H9 (cell line): ENCODE results near the gene EML1. TPM values are rescaled to one million over a fixed set of nuclear protein-coding genes. Genes with fewer than 3 reads are reported as not detected.
A peak's percentile ranks its signal among the peaks of the same experiment; 100 is the strongest.

Experiments
- DNase-seq: peaks from one replicate; pipeline ENCODE4 v3.0.0-alpha.2; 2017
- H2AFZ ChIP-seq: one replicate; pipeline ENCODE4 v1.6.1; 2013; ENCODE audit warnings: mild to moderate bottlenecking, low read length, control low read depth, moderate library complexity
- H2AK5ac ChIP-seq: 2 replicates; pipeline ENCODE4 v1.6.1; 2013; ENCODE audit warnings: low read length, control low read depth, mixed read lengths; ENCODE audit not compliant: insufficient read length
- H2BK120ac ChIP-seq: one replicate; pipeline ENCODE4 v1.6.1; 2013; ENCODE audit warnings: low read depth, mild to moderate bottlenecking, low read length, control low read depth, inconsistent platforms; ENCODE audit not compliant: poor library complexity, severe bottlenecking
- H2BK12ac ChIP-seq: 2 replicates; pipeline ENCODE4 v1.6.1; 2013; ENCODE audit warnings: low read length, control low read depth, mixed read lengths, low read depth; ENCODE audit not compliant: insufficient read length
- H2BK15ac ChIP-seq: 2 replicates; pipeline ENCODE4 v1.6.1; 2013; ENCODE audit warnings: low read depth, low read length, control low read depth
- H2BK20ac ChIP-seq: one replicate; pipeline ENCODE4 v1.6.1; 2013; ENCODE audit warnings: low read depth, mild to moderate bottlenecking, low read length, control low read depth, inconsistent platforms; ENCODE audit not compliant: poor library complexity, severe bottlenecking
- H2BK5ac ChIP-seq: 2 replicates; pipeline ENCODE4 v1.6.1; 2013; ENCODE audit warnings: low read length, control low read depth, mixed read lengths; ENCODE audit not compliant: insufficient read length
- H3K14ac ChIP-seq: 2 replicates; pipeline ENCODE4 v1.6.1; 2013; ENCODE audit warnings: low read length, control low read depth; ENCODE audit not compliant: insufficient read depth
- H3K18ac ChIP-seq: 2 replicates; pipeline ENCODE4 v1.6.1; 2013; ENCODE audit warnings: low read depth, mild to moderate bottlenecking, mixed read lengths, low read length, control low read depth; ENCODE audit not compliant: insufficient read length
- H3K23ac ChIP-seq: 2 replicates; pipeline ENCODE4 v1.6.1; 2013; ENCODE audit warnings: low read length, control low read depth, mixed read lengths, low read depth; ENCODE audit not compliant: insufficient read length
- H3K23me2 ChIP-seq: 2 replicates; pipeline ENCODE4 v1.6.1; 2013; ENCODE audit warnings: low read depth, mild to moderate bottlenecking, mixed read lengths, low read length, control low read depth; ENCODE audit not compliant: insufficient read length, poor library complexity, severe bottlenecking
- H3K27ac ChIP-seq: 2 replicates; pipeline ENCODE4 v1.5.1; 2013; ENCODE audit warnings: low read length, control low read depth, mixed read lengths, low read depth; ENCODE audit not compliant: insufficient read length
- H3K27me3 ChIP-seq: 2 replicates; pipeline ENCODE4 v1.6.1; 2013; ENCODE audit warnings: low read length, control low read depth, inconsistent platforms; ENCODE audit not compliant: insufficient read depth
- H3K4ac ChIP-seq: 2 replicates; pipeline ENCODE4 v1.6.1; 2013; ENCODE audit warnings: low read depth, mild to moderate bottlenecking, control low read depth, inconsistent platforms, low read length, moderate library complexity
- H3K4me1 ChIP-seq: 2 replicates; pipeline ENCODE4 v1.6.1; 2013; ENCODE audit warnings: low read length, control low read depth, inconsistent platforms; ENCODE audit not compliant: insufficient read depth
- H3K4me2 ChIP-seq: 2 replicates; pipeline ENCODE4 v1.6.1; 2013; ENCODE audit warnings: low read length, control low read depth, mixed read lengths; ENCODE audit not compliant: insufficient read length, insufficient read depth
- H3K56ac ChIP-seq: 2 replicates; pipeline ENCODE4 v1.6.1; 2013; ENCODE audit warnings: low read depth, mild to moderate bottlenecking, mixed read lengths, low read length, control low read depth; ENCODE audit not compliant: insufficient read length
- H3K79me1 ChIP-seq: 2 replicates; pipeline ENCODE4 v1.6.1; 2013; ENCODE audit warnings: low read depth, mild to moderate bottlenecking, moderate library complexity, low read length, control low read depth, inconsistent platforms; ENCODE audit not compliant: insufficient read depth, poor library complexity, severe bottlenecking
- H3K79me2 ChIP-seq: 2 replicates; pipeline ENCODE4 v1.6.1; 2013; ENCODE audit warnings: low read length, control low read depth, inconsistent platforms; ENCODE audit not compliant: insufficient read depth
- H3K9ac ChIP-seq: 2 replicates; pipeline ENCODE4 v1.6.1; 2013; ENCODE audit warnings: low read length, control low read depth, mixed read lengths; ENCODE audit not compliant: insufficient read length; ENCODE audit errors: extremely low read depth
- H3K9me3 ChIP-seq: one replicate; pipeline ENCODE4 v1.6.1; 2013; ENCODE audit warnings: low read depth, low read length, inconsistent platforms; ENCODE audit not compliant: control insufficient read depth
- H3T11ph ChIP-seq: one replicate; pipeline ENCODE4 v1.6.1; 2013; ENCODE audit warnings: mild to moderate bottlenecking, low read length, control low read depth, inconsistent platforms
- H4K20me1 ChIP-seq: one replicate; pipeline ENCODE4 v1.6.1; 2013; ENCODE audit not compliant: control insufficient read depth, insufficient read length, insufficient read depth
- H4K5ac ChIP-seq: 2 replicates; pipeline ENCODE4 v1.6.1; 2013; ENCODE audit warnings: low read depth, mild to moderate bottlenecking, mixed read lengths, low read length, control low read depth; ENCODE audit not compliant: insufficient read length
- H4K8ac ChIP-seq: replicated peaks from 2 replicates; pipeline ENCODE4 v1.6.1; 2013; ENCODE audit warnings: low read length, control low read depth, mixed read lengths, low read depth; ENCODE audit not compliant: insufficient read length
- H4K91ac ChIP-seq: 2 replicates; pipeline ENCODE4 v1.6.1; 2013; ENCODE audit warnings: low read depth, mild to moderate bottlenecking, moderate library complexity, mixed read lengths, low read length, control low read depth; ENCODE audit not compliant: insufficient read length
- H3K27ac Mint-ChIP-seq, 3 experiments: 2 replicates in 2 of 3; 3 replicates in 1 of 3; pipeline ENCODE4 v1.8.0; 2020 to 2021; ENCODE audit warnings: mixed read lengths in 3 of 3, mild to moderate bottlenecking in 1 of 3, moderate library complexity in 1 of 3
- H3K27me3 Mint-ChIP-seq: 2 replicates; pipeline ENCODE4 v1.8.0; 2021; ENCODE audit warnings: low read depth, mild to moderate bottlenecking, moderate library complexity, mixed read lengths
- H3K36me3 Mint-ChIP-seq, 3 experiments: 2 replicates in 2 of 3; 3 replicates in 1 of 3; pipeline ENCODE4 v1.8.0; 2020 to 2021; ENCODE audit warnings: low read depth in 3 of 3, mixed read lengths in 3 of 3; ENCODE audit not compliant: insufficient read depth in 1 of 3
- H3K4me1 Mint-ChIP-seq, 2 experiments: 2 replicates each; pipeline ENCODE4 v1.8.0; 2020; ENCODE audit warnings: mixed read lengths in 2 of 2
- H3K4me3 Mint-ChIP-seq, 2 experiments: 2 replicates in 1 of 2; 3 replicates in 1 of 2; pipeline ENCODE4 v1.8.0; 2020 to 2021; ENCODE audit warnings: mild to moderate bottlenecking in 2 of 2, mixed read lengths in 2 of 2, moderate library complexity in 1 of 2
- H3K9me3 Mint-ChIP-seq, 2 experiments: 2 replicates in 1 of 2; 3 replicates in 1 of 2; pipeline ENCODE4 v1.8.0; 2020; ENCODE audit warnings: mild to moderate bottlenecking in 2 of 2, mixed read lengths in 2 of 2, moderate library complexity in 1 of 2
- CTCF ChIP-seq: fragments of 200-600 bp; sonication (generic); conservative IDR thresholded peaks from 3 replicates; pipeline ENCODE4 v1.8.0; 2021; ENCODE audit warnings: antibody characterized with exemption, mild to moderate bottlenecking
- WGBS: extraction: QIAGEN DNeasy Blood & Tissue Kit; methylation state at CpG from one replicate; pipeline ENCODE4 v1.1.7; 2013; ENCODE audit warnings: missing lambda C conversion rate, low lambda C conversion rate, mixed read lengths; ENCODE audit not compliant: insufficient read length; ENCODE audit errors: extremely low coverage; 5-methylcytosine and 5-hydroxymethylcytosine counted together
- total RNA-seq: library from RNA; stranded (reverse); gene quantifications from 2 replicates; pipeline ENCODE4 v1.2.1, GENCODE V29; 2021

EML1 gene
- total RNA-seq, 1 experiment from 2014 or later, result 16.7 TPM

- Mint-ChIP-seq H3K4me3 (no peak overlapping the region), H3K36me3 (peaks cover 0 to 2% (median 0%) of the 10 kb centered on the region in 3 experiments; a peak in 4 of 7 replicates), H3K27ac (peak overlapping the region in 1 of 3 experiments; percentile 49; a peak in 2 of 7 replicates), H3K9me3 (no peaks in the 10 kb centered on the region), H3K27me3 (no peaks in the 10 kb centered on the region), H3K4me1 (peaks cover 3 to 10% of the 10 kb centered on the region in 2 experiments; a peak in 3 of 4 replicates)
- no peak overlapping the region for H4K91ac ChIP-seq
- no peak overlapping the region for H3T11ph ChIP-seq
- H2BK5ac ChIP-seq, result no peak overlapping the region
- no peak overlapping the region for H3K9ac ChIP-seq
- no peak overlapping the region for H2BK15ac ChIP-seq
- no peaks in the 10 kb centered on the region for H3K4me1 ChIP-seq
- no peak overlapping the region for H3K18ac ChIP-seq
- no peak overlapping the region for H3K4ac ChIP-seq
- no peak overlapping the region for H3K4me2 ChIP-seq
- H4K5ac ChIP-seq, result no peak overlapping the region
- H2BK12ac ChIP-seq, result no peak overlapping the region
- H3K27me3 ChIP-seq, result no peaks in the 10 kb centered on the region
- no peak overlapping the region for H3K14ac ChIP-seq
- H3K9me3 ChIP-seq, result no peaks in the 10 kb centered on the region
- DNase-seq, result no peak
- no peak overlapping the region for H2BK120ac ChIP-seq
- no peak overlapping the region for H2AFZ ChIP-seq
- no peaks in the 10 kb centered on the region for H3K79me1 ChIP-seq
- WGBS, result no CpG with 5 or more reads among the region's 17 CpGs
- no peaks in the 10 kb centered on the region for H3K23me2 ChIP-seq
- no peak overlapping the region for H3K23ac ChIP-seq
- no peak overlapping the region for H3K27ac ChIP-seq
- no peaks in the 10 kb centered on the region for H4K20me1 ChIP-seq
- H2BK20ac ChIP-seq, result no peak overlapping the region
- no peak overlapping the region for H4K8ac ChIP-seq
- H3K56ac ChIP-seq, result no peak overlapping the region
- H3K79me2 ChIP-seq, result no peaks in the 10 kb centered on the region
- H2AK5ac ChIP-seq, result no peak overlapping the region
- TF ChIP-seq CTCF, result no peak
These were observed 146.2 kb downstream of the EML1 start for GRCh38 chr14:99939421-99939820.
